Sigmoid colon (tissue), 7 donors: Measurements from ENCODE around the gene ZIC2. TPM values are rescaled to one million over a fixed set of nuclear protein-coding genes. Genes with fewer than 3 reads are reported as not detected.

Experiments used
- DNase-seq: peaks from one replicate; pipeline ENCODE4 v3.0.0-alpha.2; 2019
- H3K27ac ChIP-seq, 4 donors: fragments of 200-600 bp; sonication (generic); one replicate each; pipeline ENCODE4 v1.5.1; 2016 to 2019; ENCODE audit warnings: mild to moderate bottlenecking in 1 of 4
- H3K27me3 ChIP-seq, 3 donors: fragments of 200-600 bp; sonication (generic); one replicate each; pipeline ENCODE4 v1.5.1; 2019; ENCODE audit warnings: mild to moderate bottlenecking in 1 of 3
- H3K36me3 ChIP-seq, 4 donors: fragments of 200-600 bp; sonication (generic); one replicate each; pipeline ENCODE4 v1.5.1; 2016 to 2019
- H3K4me1 ChIP-seq, 4 donors: fragments of 200-600 bp; sonication (generic); one replicate each; pipeline ENCODE4 v1.5.1; 2017 to 2019
- H3K4me3 ChIP-seq, 4 donors: fragments of 200-600 bp; sonication (generic); one replicate each; pipeline ENCODE4 v1.5.1; 2017 to 2019; ENCODE audit warnings: mild to moderate bottlenecking in 2 of 4, moderate library complexity in 1 of 4
- H3K9me3 ChIP-seq, 4 donors: fragments of 200-600 bp in 3 of 4; sonication (generic) in 3 of 4; one replicate each; pipeline versions ENCODE4 v1.5.1 to v1.6.1; 2013 to 2019
- CTCF ChIP-seq, 4 experiments: fragments of 450-650 bp in 3 of 4; fragments of 200-600 bp in 1 of 4; IDR thresholded peaks; one replicate each; pipeline ENCODE4 v1.5.1; 2016 to 2019; ENCODE audit warnings: antibody characterized with exemption in 4 of 4, mild to moderate bottlenecking in 3 of 4, moderate library complexity in 2 of 4
- EP300 ChIP-seq, 4 donors: sonication (generic); formaldehyde crosslinking; IDR thresholded peaks; one replicate each; pipeline ENCODE4 v1.6.1; 2017; ENCODE audit warnings: antibody characterized with exemption in 4 of 4
- POLR2A ChIP-seq, 2 donors: fragments of 450-650 bp; IDR thresholded peaks; one replicate each; pipeline ENCODE4 v1.6.1; 2016; ENCODE audit warnings: antibody characterized with exemption in 2 of 2, mild to moderate bottlenecking in 2 of 2, moderate library complexity in 2 of 2
- POLR2AphosphoS5 ChIP-seq, 4 donors: sonication (generic); formaldehyde crosslinking; IDR thresholded peaks; one replicate each; pipeline ENCODE4 v1.6.1; 2017; ENCODE audit warnings: antibody characterized with exemption in 4 of 4
- WGBS, 2 donors: extraction: QIAGEN DNeasy Blood & Tissue Kit; methylation state at CpG; one replicate each; pipeline ENCODE4 v1.1.7; 2013; 5-methylcytosine and 5-hydroxymethylcytosine counted together
- intact Hi-C: fragments of 100-400 bp; cut with DNase I; formaldehyde crosslinking; loops from one replicate; pipeline ENCODE4 v1.15.1; 2023
- polyA plus RNA-seq, 3 donors: library from polyadenylated mRNA; stranded (reverse); fragments of 200-250 nt; gene quantifications; one replicate each; pipeline ENCODE4 v1.2.3, GENCODE V29; 2013
- total RNA-seq, 4 donors: library from RNA; depleted of rRNA; stranded (reverse); fragments of >200 nt; gene quantifications; one replicate each; pipeline ENCODE4 v1.1.0, GENCODE V29; 2016
- donor health status: healthy with polysubstance abuse.
- donor health status: Bipolar disorder and iron deficiency.
- donor health status: healthy.

The ZIC2 gene
- total and polyA plus RNA-seq, 7 donors = 0.03 TPM; not detected in 6

- no peak overlapping the region for H3K27ac ChIP-seq
- peaks cover 0 to 40% (median 32%) of the 10 kb centered on the region in 4 donors for H3K4me1 ChIP-seq
- H3K27me3 ChIP-seq = peaks cover 50 to 95% (median 57%) of the 10 kb centered on the region in 3 donors
- H3K4me3 ChIP-seq = no peak overlapping the region
- H3K36me3 ChIP-seq = no peaks in the 10 kb centered on the region
- TF ChIP-seq POLR2A (IDR thresholded peaks at IDR 0.05) = no peak
- TF ChIP-seq EP300 (IDR thresholded peaks at IDR 0.05) = no peak
- TF ChIP-seq POLR2AphosphoS5 (IDR thresholded peaks at IDR 0.05) = no peak
- TF ChIP-seq CTCF (IDR thresholded peaks at IDR 0.05) = no peak
- no peak for DNase-seq
- H3K9me3 ChIP-seq = no peaks in the 10 kb centered on the region
- intact Hi-C loops = loop anchor here (5.0 kb wide), 1 partner anchor 37 kb away; no protein-coding TSS in a partner anchor
- 32 to 48% methylated on average over 21 of the region's 21 CpGs for WGBS, 2 donors
Observed at GRCh38 chr13:99955107-99955746, 26.4 kb upstream of the ZIC2 start.

- Histone ChIP-seq H3K4me3 (peak overlapping the region in 2 of 4 donors; percentile 17 to 27), H3K9me3 (no peaks in the 10 kb centered on the region), H3K4me1 (peaks cover 0 to 41% (median 33%) of the 10 kb centered on the region in 4 donors), H3K36me3 (no peaks in the 10 kb centered on the region), H3K27ac (no peak overlapping the region), H3K27me3 (peaks cover 56 to 96% (median 62%) of the 10 kb centered on the region in 3 donors)
- no peak for DNase-seq
- intact Hi-C loops = loop anchor here (5.0 kb wide), 1 partner anchor 36 kb away; no protein-coding TSS in a partner anchor
- TF ChIP-seq POLR2AphosphoS5 (IDR thresholded peaks at IDR 0.05) (no peak), POLR2A (IDR thresholded peaks at IDR 0.05) (no peak), CTCF (IDR thresholded peaks at IDR 0.05) (no peak), EP300 (IDR thresholded peaks at IDR 0.05) (no peak)
- WGBS, 2 donors = 2 to 3% methylated on average over 57 of the region's 57 CpGs
Observed at GRCh38 chr13:99955747-99956472, 25.7 kb upstream of the ZIC2 start.

- Histone ChIP-seq H3K36me3 (no peaks in the 10 kb centered on the region), H3K27me3 (peaks cover 63 to 98% (median 70%) of the 10 kb centered on the region in 3 donors), H3K4me3 (peak overlapping the region in 2 of 4 donors; percentile 17 to 27), H3K4me1 (peaks cover 0 to 41% (median 33%) of the 10 kb centered on the region in 4 donors), H3K27ac (no peak overlapping the region), H3K9me3 (no peaks in the 10 kb centered on the region)
- TF ChIP-seq POLR2A (IDR thresholded peaks at IDR 0.05) (no peak), POLR2AphosphoS5 (IDR thresholded peaks at IDR 0.05) (no peak), CTCF (IDR thresholded peaks at IDR 0.05) (no peak), EP300 (IDR thresholded peaks at IDR 0.05) (no peak)
- no peak for DNase-seq
- intact Hi-C loops = loop anchor here (5.0 kb wide), 1 partner anchor 36 kb away; no protein-coding TSS in a partner anchor
- WGBS, 2 donors = 1 to 2% methylated on average over 68 of the region's 68 CpGs
Observed at GRCh38 chr13:99956473-99957349, 24.9 kb upstream of the ZIC2 start.

GRCh38 chr13:99958406-99959126 is 23.0 kb upstream of the ZIC2 start:
- H3K9me3 ChIP-seq = no peaks in the 10 kb centered on the region
- H3K27me3 ChIP-seq = peaks cover 64 to 100% (median 87%) of the 10 kb centered on the region in 3 donors
- intact Hi-C loops = loop anchor here (5.0 kb wide), 1 partner anchor 34 kb away; no protein-coding TSS in a partner anchor
- no peak for DNase-seq
- WGBS, 2 donors = 13 to 17% methylated on average over 35 of the region's 35 CpGs
- no peak overlapping the region for H3K4me3 ChIP-seq
- H3K36me3 ChIP-seq = no peaks in the 10 kb centered on the region
- TF ChIP-seq CTCF (IDR thresholded peaks at IDR 0.05) (no peak), EP300 (IDR thresholded peaks at IDR 0.05) (no peak), POLR2AphosphoS5 (IDR thresholded peaks at IDR 0.05) (no peak), POLR2A (IDR thresholded peaks at IDR 0.05) (no peak)
- H3K27ac ChIP-seq = no peak overlapping the region
- H3K4me1 ChIP-seq = peaks cover 0 to 41% (median 33%) of the 10 kb centered on the region in 4 donors
